Frontal cortex (tissue), 4 donors: ENCODE measurements around the gene DPP4. TPM values are rescaled to one million over a fixed set of nuclear protein-coding genes. Genes with fewer than 3 reads are reported as not detected.

ENCODE experiments used
- DNase-seq, 2 donors: peaks; one replicate each; pipeline ENCODE4 v3.0.0; 2012; ENCODE audit warnings: low spot score in 2 of 2
- FAIRE-seq: peaks from 2 replicates; lab custom pipeline; 2012; peaks lifted over from hg19 to GRCh38; lab: Jason Lieb, UNC
- total RNA-seq: library from RNA; depleted of rRNA; stranded (reverse); fragments of >200 nt; gene quantifications from one replicate; pipeline ENCODE4 v1.2.3, GENCODE V29; 2014
- donor health status: control.
- donor health status: control.
- donor health status: control.

DPP4 gene
- total RNA-seq, 1 donor from 2014 or later: 8.6 TPM

- FAIRE-seq (no peak), DNase-seq (no peak)
These were observed 45.5 kb downstream of the DPP4 start for GRCh38 chr2:162028511-162028910.

DNA sequence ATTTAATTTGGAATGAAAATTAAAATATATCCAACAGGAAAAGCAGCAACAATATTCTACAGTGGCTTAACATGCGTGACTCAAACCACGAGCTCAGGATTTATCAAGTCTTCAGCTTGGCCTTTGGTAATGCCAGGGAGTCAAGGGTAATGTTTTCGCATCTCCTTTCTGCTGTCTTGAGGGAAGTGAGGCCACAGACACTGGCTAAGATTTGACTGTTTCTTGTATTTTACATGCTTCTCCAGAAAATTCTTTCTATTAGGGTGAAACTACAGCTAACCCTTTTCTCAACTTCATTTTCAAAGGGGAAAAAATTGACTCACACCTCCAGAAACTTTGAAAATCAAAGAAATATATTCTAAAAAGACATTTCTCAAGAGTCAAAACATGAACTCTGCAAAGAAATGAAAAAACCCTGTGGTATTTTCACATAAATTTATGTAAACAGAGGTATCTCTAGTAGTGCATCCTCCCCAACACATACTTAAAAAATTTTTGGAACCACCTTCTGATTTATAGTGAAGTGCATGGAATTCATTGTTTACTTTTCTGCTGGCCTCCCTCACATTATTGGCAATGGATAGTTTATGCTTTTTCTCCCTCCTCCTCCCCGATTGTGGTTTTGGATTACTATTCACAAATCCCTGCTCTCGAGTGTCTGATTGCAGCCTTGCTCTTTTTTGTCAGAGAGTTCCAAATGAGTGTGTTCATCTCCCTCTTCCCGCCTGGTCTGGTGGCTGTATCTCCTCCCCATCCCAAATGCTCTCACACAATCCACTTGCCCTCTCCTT is 48.7 kb downstream of the DPP4 start:
- no peak for DNase-seq
- no peak for FAIRE-seq

DNA sequence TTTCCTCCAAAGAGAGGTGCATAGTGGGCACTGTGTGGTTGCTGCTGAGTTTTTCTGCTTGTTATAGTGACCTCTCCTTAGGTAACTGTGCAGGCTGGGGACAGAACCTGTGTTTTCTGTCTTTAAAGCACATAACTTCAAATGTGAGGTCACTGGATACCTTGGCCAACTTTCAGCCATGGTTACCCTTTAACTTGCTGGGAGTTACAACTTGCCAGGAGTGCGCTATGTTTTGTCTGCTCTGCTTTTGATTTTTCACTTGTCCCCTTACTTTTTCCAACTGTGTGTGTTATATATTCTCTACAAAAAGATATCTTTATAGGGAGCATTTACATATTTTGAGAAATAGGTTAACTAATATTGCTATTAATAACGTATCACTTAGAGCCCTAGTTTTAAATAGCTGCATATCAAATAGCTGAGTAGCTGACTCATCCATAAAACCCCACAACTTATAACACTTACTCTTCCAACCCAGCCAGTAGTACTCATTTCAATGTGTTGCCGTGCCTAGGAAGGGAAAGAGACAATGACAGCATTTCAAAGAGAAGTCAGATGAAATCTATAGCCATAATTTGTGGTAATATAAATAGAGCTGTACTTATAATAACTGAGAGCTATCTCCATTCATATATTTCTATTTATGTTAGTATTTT is 51.6 kb downstream of the DPP4 start:
- FAIRE-seq (no peak), DNase-seq (no peak)

DNA sequence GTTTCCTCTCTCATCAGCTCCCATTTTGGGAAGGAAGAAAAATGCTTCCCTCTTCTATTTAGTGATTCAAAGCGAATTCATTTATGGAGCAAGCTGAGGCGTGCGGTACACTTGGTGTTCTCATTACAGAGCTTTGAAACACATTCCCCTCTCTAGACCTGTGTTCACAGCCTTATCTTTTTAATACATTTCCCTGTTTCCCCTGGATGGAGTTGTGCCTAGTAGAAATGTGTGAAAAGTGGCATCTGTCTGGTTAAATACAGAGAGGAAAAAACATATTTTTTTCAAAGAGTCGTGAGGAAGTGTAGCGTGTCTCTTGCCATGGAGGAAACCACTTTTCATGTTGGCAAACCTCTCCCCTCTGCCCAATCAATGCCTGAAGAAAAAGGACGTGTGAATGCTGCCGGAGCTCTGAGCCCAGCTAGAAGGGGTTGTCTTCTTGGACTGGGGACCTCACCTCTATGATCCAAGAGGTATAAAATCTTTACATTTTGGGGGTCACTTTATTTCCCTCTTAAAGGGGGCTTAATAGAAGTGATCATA is 52.4 kb downstream of the DPP4 start:
- FAIRE-seq (no peak), DNase-seq (no peak)

DNA sequence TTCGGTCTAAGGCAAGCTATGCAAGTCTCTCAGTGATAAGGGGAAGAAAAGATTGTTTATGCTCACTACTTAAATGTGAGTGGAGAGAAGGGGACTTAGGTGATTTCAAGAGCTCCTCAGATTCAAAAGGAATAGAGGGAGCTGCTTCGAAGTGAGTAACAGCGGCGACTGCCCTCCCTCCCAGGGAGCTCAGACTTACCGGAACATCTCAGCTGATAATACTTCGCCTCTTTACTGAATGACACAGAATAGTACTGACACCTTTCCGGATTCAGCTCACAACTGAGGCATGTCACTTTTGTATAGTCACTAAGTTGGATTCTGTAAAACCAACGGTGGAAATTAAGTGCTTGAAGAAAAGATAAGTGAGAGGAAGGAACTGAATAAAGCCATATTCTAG is 55.5 kb downstream of the DPP4 start:
- no peak for FAIRE-seq
- no peak for DNase-seq

DNA sequence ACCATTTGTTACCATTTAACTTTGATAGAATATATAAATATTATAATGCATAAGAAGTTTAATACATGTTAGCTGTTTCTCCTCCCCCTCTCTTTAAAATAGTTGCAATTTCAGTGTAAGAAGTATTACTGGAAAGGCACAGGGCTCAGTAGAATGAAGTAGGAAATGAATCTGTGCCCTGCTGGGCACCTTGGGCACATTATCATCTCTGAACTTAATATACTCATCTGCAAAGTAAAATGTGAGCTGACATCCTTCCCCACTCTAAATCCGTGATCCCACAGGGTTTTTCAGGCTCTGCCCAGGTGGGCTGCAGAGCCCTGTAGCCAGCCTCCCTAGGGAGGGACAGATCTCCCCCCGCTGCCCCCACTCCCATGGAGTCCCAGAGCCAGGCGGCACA is 56.8 kb downstream of the DPP4 start:
- FAIRE-seq (no peak), DNase-seq (no peak)

DNA sequence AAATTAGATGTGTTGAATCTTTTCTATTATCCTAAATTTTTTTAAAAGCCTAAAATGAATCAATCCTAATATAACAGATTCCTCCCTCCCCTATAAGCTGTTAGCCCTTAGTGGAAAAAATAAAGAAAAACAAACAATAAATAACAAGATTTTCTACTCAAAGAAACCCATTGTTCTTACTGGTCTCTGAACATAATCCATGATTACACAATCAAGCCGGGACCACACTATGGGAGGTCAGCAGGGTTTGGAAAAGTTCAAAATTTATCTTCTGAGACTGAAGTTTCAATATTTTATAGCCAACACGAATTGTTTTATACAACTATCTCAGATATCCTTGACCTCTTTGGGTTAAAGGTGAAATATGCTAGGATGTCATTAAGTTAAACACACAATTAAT is 57.9 kb downstream of the DPP4 start:
- DNase-seq (no peak), FAIRE-seq (no peak)

- no peak for FAIRE-seq
These were observed 59.3 kb downstream of the DPP4 start for GRCh38 chr2:162014751-162015150.

DNA sequence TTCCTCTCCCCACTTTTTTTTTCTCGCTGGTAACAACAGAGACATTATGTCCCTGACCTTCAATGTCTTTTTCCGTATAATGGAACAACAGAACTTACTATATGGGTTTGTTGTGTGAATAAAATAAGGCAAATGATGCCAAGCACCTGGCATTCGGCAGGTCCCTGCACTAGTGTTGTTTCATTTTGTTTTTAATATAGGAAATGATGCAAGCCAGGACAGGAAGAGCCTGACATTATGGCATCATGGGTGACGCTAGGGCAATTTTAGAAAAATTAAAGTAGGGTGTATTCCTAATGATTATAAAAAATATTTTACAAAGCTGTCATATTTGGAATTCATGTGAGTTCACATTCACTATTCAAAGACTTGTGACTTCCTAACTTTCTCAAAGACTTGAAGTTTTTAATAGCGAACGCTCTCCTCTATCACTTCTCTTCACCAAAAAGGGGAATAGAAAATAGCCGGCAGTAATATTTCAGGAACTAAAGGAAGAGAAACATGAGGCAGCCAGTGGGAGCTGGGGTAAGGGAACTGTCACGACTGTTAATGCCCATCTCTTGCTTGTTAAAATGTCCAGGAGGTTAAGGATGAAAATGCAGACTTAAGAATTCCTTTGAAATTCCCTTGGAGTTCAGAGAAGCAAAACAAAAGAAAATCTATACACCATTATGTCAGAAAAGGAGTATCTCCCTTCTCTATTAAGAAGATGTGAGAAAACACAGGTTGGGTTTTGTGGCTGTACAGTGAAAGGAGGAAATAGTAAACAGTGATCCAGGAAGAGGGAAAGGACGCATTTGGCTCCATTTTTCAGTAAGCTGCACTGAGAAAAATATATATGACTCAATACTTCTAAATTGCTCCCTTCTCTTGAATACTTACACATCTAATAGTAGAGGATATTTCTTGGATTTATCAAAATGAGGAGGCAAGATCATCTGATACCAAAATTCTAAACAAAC is 60.2 kb downstream of the DPP4 start:
- FAIRE-seq: no peak

More at GRCh38 chr2:162014751-162015150, 59.3 kb downstream of the DPP4 start:
- DNase-seq: no peak

DNA sequence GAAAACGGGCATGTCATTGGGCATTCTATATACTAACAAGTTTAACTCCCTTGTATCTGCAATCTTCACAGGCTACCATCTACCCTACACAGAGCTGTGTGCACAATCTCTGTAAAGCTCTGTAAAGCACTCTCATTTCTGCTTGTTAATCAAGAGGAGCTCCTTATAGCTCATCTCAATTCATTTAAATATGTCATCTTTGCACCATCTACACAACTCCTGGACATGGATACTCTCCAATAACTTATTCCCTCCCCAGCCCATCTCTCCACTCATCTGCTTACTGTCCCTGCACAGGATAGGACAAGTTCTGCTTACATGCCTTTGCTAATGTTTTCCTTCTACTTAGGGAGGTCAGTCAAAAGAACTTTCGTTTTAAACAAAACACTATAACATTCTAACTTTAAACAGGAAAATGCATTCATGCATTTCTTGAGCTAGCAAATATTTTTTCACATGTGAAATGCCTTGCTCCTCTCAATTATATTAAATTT is 61.4 kb downstream of the DPP4 start:
- FAIRE-seq (no peak), DNase-seq (no peak)

More for the DNA sequence above, 60.2 kb downstream of the DPP4 start:
- no peak for DNase-seq

GRCh38 chr2:162011706-162012564 is 62.1 kb downstream of the DPP4 start:
- FAIRE-seq: no peak
- DNase-seq: no peak

DNA sequence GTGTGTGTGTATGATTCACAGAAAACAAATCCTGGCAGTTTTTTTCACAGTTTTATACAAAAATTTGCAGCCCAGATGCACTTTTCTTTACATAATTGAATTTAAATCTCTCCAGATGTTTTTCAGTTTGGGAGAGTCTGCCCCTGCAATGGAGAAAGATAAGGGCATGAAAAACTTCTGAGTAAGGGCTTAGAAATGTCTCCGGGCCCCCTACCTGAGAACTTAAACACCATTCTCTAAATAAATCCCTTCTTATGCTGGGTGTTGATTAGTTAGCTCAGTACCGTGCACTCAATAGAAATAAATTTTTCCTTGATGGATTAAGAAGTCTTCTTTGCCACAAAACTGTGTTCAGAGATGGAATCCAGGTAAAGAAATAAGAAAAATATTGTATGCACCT is 64.5 kb downstream of the DPP4 start:
- FAIRE-seq (no peak), DNase-seq (no peak)

DNA sequence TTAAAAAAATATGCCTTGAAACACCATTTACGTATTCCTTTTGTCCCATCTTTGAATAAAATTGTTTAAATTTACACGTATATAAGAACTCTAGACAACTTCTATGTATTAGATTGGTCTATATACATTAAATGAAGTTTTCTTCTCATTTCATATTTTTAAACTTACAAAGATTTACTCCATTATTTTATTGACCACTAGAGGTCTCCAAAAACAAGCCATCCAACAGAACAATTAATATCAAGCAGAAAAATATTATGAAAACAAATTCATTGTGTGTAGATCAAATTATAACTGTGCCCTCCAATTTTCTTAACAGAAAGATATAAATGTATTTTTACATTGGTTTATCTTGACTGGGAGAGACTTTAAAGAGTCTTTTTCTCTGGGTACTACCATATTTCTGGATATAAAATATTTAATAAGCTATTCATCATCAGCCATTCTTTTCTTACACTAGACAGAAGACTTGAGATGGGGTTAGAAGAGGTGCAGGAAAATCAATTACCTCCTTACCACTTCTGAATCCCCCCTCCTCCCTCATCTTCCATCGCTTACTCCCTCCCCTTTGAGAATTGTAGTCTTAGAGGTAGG is 66.5 kb downstream of the DPP4 start:
- FAIRE-seq (peak; percentile 67), DNase-seq (no peak)

- FAIRE-seq: no peak
- no peak for DNase-seq
These were observed 67.7 kb downstream of the DPP4 start for GRCh38 chr2:162006337-162006736.

GRCh38 chr2:162004031-162004430 is 70.0 kb downstream of the DPP4 start:
- FAIRE-seq: no peak
- no peak for DNase-seq

DNA sequence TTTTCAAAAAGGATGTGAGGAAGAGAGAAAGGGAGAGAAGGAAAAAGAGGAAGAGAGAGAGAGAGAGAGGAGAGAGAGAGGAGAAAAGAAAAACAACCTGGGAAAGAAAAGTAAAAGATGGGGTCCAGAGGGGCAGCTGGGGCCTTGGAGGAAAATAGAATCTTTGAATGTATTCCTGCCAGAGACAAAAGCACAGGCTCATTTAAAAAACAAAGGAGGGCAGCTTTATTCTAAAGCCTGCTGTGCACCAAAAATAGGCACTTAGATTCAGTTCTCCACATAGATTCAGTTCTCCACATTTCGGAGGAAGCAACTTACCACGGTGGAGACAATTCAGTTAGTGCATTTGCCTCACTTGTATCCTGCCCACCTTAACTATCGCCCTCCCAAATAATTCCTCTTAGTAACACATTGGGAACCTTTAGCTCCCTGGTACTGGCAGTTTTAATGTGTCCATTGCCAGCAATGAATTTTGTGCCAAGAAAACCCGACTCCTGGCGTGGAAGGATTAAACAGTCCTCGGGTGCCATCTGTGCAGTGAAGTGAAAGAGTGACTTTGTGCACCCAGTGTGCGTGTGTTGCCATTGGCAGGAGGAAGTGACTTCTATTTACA is 71.3 kb downstream of the DPP4 start:
- no peak for FAIRE-seq

DNA sequence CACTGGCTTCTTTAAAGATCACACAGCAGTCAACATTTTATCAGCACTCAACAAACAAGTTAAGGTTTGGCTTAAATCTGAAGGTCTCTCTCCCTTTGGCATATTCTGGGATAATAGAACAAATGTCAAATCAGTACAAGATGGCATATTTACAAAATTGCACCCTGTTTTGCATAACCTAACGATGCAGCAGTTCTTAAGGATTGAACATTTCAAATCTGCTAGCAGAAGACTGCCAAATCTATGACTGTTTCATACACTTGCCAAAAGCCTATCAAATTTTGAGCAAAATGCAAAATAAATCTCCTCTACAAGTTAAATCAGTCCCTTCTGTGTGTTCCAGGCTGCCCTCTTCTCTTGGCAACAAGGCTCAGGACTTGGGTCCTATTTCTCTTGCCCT is 73.6 kb downstream of the DPP4 start:
- FAIRE-seq (no peak), DNase-seq (no peak)

More for the DNA sequence above, 71.3 kb downstream of the DPP4 start:
- DNase-seq: no peak

DNA sequence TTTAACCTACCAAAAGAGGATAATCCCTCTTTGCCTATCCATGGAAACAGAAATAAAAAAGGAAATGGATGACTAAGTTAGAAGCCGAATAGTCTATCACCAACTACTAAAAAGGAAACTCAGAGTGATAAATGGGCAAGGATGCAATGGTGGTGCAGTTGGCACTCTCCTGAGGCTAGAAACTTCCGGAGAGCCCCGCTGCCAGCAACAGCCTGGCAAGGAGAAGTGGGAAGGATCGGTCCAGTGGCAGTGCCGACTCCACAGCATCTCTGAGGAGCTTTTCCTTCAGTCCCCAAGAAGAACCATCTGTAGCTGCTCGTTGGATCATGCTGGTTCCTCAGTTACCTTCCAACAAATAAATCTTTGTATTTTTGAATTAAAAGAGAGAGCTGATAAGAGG is 74.7 kb downstream of the DPP4 start:
- FAIRE-seq (no peak), DNase-seq (no peak)
